Measurements from ENCODE around the gene SMG7.

The SMG7 gene

DNA sequence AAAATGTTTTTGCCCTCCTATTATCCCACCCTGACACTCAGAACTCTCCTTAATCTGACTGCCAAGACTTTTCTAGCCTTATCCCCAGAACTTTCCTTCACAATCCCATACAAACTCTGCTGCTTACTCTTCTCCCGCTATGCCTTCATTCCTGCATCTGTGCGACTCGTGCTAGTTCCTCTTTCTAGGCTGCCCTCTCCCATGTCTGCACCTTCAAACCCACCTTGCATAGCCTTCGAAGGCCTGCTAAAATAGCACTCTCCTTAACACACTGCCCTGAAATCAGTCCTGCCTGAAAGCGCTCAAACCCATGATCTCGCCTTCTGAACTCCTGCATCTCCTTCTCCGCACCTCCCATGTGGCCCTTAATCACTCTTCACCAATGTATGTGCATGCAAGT lies 120.4 kb downstream of the SMG7 start:
- no peak for DNase-seq (ENCODE audit: extremely low spot score)
- ChIA-PET CTCF (no interaction called here), POLR2A (no interaction called here)
- TF ChIP-seq NFRKB (IDR thresholded peaks at IDR 0.05) (no peak), ZNF384 (IDR thresholded peaks at IDR 0.05) (no peak), ARNT (IDR thresholded peaks at IDR 0.05) (no peak), TARDBP (IDR thresholded peaks at IDR 0.05) (no peak), SP1 (IDR thresholded peaks at IDR 0.05) (no peak)

DNA sequence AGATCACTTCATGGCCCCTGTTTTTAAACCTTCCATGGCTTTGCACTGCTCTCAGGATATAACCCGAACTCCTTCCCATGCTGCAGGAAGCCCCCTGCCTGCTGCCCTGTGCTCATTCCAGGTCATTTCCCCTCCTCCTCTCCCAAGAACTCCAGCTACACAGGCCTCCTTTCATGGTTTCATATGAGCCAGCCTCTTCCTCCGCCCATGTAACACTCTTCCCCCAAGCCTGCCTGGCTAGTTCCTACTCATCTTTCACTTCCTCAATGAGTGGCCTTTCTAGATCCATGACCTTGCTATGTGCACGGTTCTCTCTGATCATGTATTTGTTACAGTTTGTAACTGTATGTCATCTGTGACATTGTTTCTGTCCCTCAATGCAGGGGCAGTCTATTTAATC lies 121.1 kb downstream of the SMG7 start:
- POLR2A ChIA-PET, result no interaction called here
- DNase-seq (ENCODE audit: extremely low spot score), result no peak
- CTCF ChIA-PET, result no interaction called here
- TF ChIP-seq L3MBTL2 (conservative IDR thresholded peaks at IDR 0.05), result no peak
- no peak for TF ChIP-seq FOXM1 (IDR thresholded peaks at IDR 0.05; ENCODE audit: borderline replicate concordance)
- no peak for TF ChIP-seq FOXA1 (IDR thresholded peaks at IDR 0.05)
- TF ChIP-seq BHLHE40 (IDR thresholded peaks at IDR 0.05; ENCODE audit: borderline replicate concordance), result no peak
- no peak for TF ChIP-seq TARDBP (IDR thresholded peaks at IDR 0.05)
- no peak for TF ChIP-seq ZNF384 (IDR thresholded peaks at IDR 0.05)
- TF ChIP-seq LEF1 (IDR thresholded peaks at IDR 0.05; ENCODE audit: borderline replicate concordance), result no peak
- TF ChIP-seq HDGF (IDR thresholded peaks at IDR 0.05; ENCODE audit: borderline replicate concordance), result no peak
- TF ChIP-seq SUZ12 (IDR thresholded peaks at IDR 0.05), result no peak
- no peak for TF ChIP-seq NFRKB (IDR thresholded peaks at IDR 0.05)
- TF ChIP-seq, protein P1, sequence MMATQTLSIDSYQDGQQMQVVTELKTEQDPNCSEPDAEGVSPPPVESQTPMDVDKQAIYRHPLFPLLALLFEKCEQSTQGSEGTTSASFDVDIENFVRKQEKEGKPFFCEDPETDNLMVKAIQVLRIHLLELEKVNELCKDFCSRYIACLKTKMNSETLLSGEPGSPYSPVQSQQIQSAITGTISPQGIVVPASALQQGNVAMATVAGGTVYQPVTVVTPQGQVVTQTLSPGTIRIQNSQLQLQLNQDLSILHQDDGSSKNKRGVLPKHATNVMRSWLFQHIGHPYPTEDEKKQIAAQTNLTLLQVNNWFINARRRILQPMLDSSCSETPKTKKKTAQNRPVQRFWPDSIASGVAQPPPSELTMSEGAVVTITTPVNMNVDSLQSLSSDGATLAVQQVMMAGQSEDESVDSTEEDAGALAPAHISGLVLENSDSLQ (IDR thresholded peaks at IDR 0.05), result no peak
- TF ChIP-seq ARNT (IDR thresholded peaks at IDR 0.05), result no peak
- no peak for TF ChIP-seq FOXK2 (IDR thresholded peaks at IDR 0.05)

DNA sequence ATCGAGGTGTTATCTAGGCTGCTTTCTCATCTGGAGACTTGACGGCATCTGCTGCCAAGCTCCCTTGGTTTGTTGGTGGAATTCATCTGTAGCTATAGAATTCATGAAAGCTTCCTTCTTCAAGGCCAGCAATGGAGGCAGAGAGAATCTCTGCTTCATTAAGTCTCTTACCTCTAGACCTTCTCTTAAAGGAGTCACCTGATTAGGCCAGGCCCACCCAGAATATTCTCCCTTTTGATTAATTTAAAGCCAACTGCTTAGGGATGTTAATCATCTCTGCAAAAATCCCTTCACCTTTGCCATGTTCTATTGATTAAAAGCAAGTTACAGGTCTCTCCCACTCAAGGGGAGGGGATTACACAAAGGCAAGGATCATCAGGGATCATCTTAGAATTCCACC lies 123.2 kb downstream of the SMG7 start:
- TF ChIP-seq BHLHE40 (IDR thresholded peaks at IDR 0.05; ENCODE audit: borderline replicate concordance) (no peak), NFRKB (IDR thresholded peaks at IDR 0.05) (no peak), LEF1 (IDR thresholded peaks at IDR 0.05; ENCODE audit: borderline replicate concordance) (no peak), FOXA1 (IDR thresholded peaks at IDR 0.05) (no peak), CTBP1 (IDR thresholded peaks at IDR 0.05; ENCODE audit: borderline replicate concordance) (no peak), L3MBTL2 (conservative IDR thresholded peaks at IDR 0.05) (no peak)
- ChIA-PET CTCF (no interaction called here), POLR2A (no interaction called here)
- DNase-seq (ENCODE audit: extremely low spot score), result no peak

DNA sequence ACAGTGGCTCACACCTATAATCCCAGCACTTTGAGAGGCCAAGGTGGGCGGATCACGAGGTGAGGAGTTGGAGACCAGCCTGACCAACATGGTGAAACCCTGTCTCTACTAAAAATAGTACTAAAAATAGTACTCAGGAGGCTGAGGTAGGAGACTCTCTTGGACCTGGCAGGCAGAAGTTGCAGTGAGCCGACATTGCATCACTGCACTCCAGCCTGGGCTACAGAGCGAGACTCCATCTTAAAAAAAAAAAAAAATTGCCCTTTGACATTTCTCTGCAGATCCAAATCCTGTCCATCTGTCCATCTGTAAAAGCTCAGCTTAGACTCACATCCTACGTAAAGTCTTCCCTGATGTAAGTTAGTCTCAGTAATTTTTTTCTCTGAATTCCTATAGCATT lies 124.2 kb downstream of the SMG7 start:
- CTCF ChIA-PET, result no interaction called here
- no peak for TF ChIP-seq L3MBTL2 (conservative IDR thresholded peaks at IDR 0.05)
- no peak for TF ChIP-seq BHLHE40 (IDR thresholded peaks at IDR 0.05; ENCODE audit: borderline replicate concordance)
- TF ChIP-seq CTBP1 (IDR thresholded peaks at IDR 0.05; ENCODE audit: borderline replicate concordance), result no peak
- TF ChIP-seq TARDBP (IDR thresholded peaks at IDR 0.05), result no peak
- no peak for TF ChIP-seq SP1 (IDR thresholded peaks at IDR 0.05)
- TF ChIP-seq ARNT (IDR thresholded peaks at IDR 0.05), result no peak
- TF ChIP-seq HDGF (IDR thresholded peaks at IDR 0.05; ENCODE audit: borderline replicate concordance), result no peak
- no peak for TF ChIP-seq FOXK2 (IDR thresholded peaks at IDR 0.05)
- TF ChIP-seq FOXA1 (IDR thresholded peaks at IDR 0.05), result no peak
- no peak for TF ChIP-seq SUZ12 (IDR thresholded peaks at IDR 0.05)
- no peak for TF ChIP-seq FOXM1 (IDR thresholded peaks at IDR 0.05; ENCODE audit: borderline replicate concordance)
- TF ChIP-seq ELF4 (IDR thresholded peaks at IDR 0.05), result no peak
- TF ChIP-seq NFRKB (IDR thresholded peaks at IDR 0.05), result no peak
- no peak for TF ChIP-seq LEF1 (IDR thresholded peaks at IDR 0.05; ENCODE audit: borderline replicate concordance)
- POLR2A ChIA-PET, result no interaction called here
- no peak for DNase-seq (ENCODE audit: extremely low spot score)

DNA sequence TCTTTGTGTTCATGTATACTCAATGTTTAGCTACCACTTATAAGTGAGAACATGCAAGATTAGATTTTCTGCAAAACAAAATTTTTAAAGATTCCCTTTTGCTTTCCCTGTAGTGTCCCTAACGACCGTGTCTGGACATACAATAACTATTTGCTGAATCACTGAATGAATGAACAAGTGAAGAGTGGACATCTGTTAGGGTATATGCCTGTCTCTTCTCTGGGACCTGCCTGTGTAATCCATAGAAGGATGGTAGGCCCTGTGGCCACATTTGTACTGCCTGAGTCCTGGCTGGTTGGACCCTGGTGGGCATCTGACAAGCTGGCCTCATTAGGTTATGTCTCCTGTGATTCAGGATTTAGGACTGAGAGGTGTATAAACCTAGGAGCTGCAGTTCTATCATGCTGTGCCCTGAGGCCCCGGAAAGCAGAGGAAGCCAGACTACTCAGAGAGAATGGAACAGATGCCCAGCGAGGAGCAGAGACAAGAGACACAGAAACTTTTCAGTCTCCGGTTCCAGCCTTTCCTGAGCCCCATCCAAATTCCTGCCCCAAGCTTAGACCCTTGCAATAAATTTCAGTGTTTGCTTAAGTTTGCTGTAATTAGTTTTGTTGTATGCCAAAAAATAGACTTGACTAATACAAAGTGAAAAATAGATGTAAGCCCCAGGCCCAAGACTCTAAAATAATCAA lies 125.5 kb downstream of the SMG7 start:
- CTCF ChIA-PET, result no interaction called here
- no peak for DNase-seq (ENCODE audit: extremely low spot score)
- TF ChIP-seq SUZ12 (IDR thresholded peaks at IDR 0.05) (no peak), HDGF (IDR thresholded peaks at IDR 0.05; ENCODE audit: borderline replicate concordance) (no peak), ARNT (IDR thresholded peaks at IDR 0.05) (no peak), ELF4 (IDR thresholded peaks at IDR 0.05) (no peak)
- POLR2A ChIA-PET, result no interaction called here

DNA sequence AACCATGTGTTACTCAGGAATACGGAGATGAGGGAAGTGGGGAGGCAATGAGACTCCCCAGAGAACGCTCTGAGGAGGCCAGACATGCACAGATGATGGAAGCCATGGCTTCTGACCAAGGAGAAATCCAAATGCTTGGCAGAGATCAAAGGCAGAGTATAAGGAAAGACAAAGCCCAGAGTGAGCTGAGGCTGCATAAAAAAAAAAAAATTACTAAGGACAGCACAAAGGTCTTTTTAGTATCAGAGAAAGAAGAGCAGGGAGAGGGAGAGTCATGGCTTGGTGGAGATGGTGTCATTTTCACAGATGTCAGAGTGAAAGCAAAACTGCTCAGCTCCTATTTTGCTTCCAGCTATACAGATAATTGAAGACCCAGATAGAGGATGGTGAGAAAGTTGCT lies 126.1 kb downstream of the SMG7 start:
- no peak for TF ChIP-seq ZNF384 (IDR thresholded peaks at IDR 0.05)
- no peak for TF ChIP-seq HDGF (IDR thresholded peaks at IDR 0.05; ENCODE audit: borderline replicate concordance)
- TF ChIP-seq BHLHE40 (IDR thresholded peaks at IDR 0.05; ENCODE audit: borderline replicate concordance), result no peak
- TF ChIP-seq LEF1 (IDR thresholded peaks at IDR 0.05; ENCODE audit: borderline replicate concordance), result no peak
- no peak for TF ChIP-seq SP1 (IDR thresholded peaks at IDR 0.05)
- TF ChIP-seq NFRKB (IDR thresholded peaks at IDR 0.05), result no peak
- no peak for TF ChIP-seq FOXM1 (IDR thresholded peaks at IDR 0.05; ENCODE audit: borderline replicate concordance)
- no peak for TF ChIP-seq ELF4 (IDR thresholded peaks at IDR 0.05)
- POLR2A ChIA-PET, result no interaction called here
- CTCF ChIA-PET, result no interaction called here
- no peak for DNase-seq (ENCODE audit: extremely low spot score)

DNA sequence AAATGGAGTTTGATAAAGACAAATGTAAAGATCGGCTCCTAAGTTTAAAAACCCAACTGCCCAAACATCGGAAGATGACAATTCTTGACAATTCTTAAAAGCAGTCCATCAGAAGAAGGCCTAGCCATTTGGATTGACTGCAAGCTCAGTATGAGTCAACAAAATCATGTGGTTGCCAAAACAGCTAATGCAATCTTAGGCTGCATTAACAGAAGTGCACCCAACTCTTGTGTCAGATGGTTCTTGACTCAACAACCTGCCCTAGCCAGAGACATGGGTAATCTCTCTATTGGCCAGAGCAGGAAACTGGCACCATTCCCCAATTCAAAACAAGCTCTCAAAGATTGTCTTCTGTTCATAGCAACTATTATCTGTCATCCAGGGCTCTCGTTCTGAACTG lies 127.8 kb downstream of the SMG7 start:
- DNase-seq (ENCODE audit: extremely low spot score), result no peak
- ChIA-PET POLR2A (no interaction called here), CTCF (interaction anchor here (0.6 kb wide), 1 partner anchor 279 kb away, joined by 3 read pairs; no protein-coding TSS in a partner anchor)

More for the DNA sequence above, 127.8 kb downstream of the SMG7 start:
- TF ChIP-seq FOXM1 (IDR thresholded peaks at IDR 0.05; ENCODE audit: borderline replicate concordance), result no peak
- TF ChIP-seq FOXA1 (IDR thresholded peaks at IDR 0.05), result no peak
- no peak for TF ChIP-seq ARNT (IDR thresholded peaks at IDR 0.05)
- TF ChIP-seq, protein P1 (IDR thresholded peaks at IDR 0.05), result no peak
- TF ChIP-seq HDGF (IDR thresholded peaks at IDR 0.05; ENCODE audit: borderline replicate concordance), result no peak
- TF ChIP-seq ELF4 (IDR thresholded peaks at IDR 0.05), result no peak
- TF ChIP-seq SP1 (IDR thresholded peaks at IDR 0.05), result no peak
- TF ChIP-seq ZNF384 (IDR thresholded peaks at IDR 0.05), result no peak
- no peak for TF ChIP-seq FOXK2 (IDR thresholded peaks at IDR 0.05)
- TF ChIP-seq CTBP1 (IDR thresholded peaks at IDR 0.05; ENCODE audit: borderline replicate concordance), result no peak
- TF ChIP-seq L3MBTL2 (conservative IDR thresholded peaks at IDR 0.05), result no peak
- TF ChIP-seq LEF1 (IDR thresholded peaks at IDR 0.05; ENCODE audit: borderline replicate concordance), result no peak

Data from HEK293T (cell line).